WERI-Rb-1 (cell line): ENCODE measurements around the gene KCND2.

Experiments used
- DNase-seq: peaks from one replicate; pipeline ENCODE4 v3.0.0-alpha.2; 2020
- H3K27ac ChIP-seq: fragments of 250-450 bp; sonication (Bioruptor Pico); 2 replicates; pipeline ENCODE4 v1.5.1; 2020; ENCODE audit warnings: mild to moderate bottlenecking, moderate library complexity
- H3K27me3 ChIP-seq: fragments of 250-450 bp; sonication (Bioruptor Pico); 2 replicates; pipeline ENCODE4 v1.5.1; 2021; ENCODE audit warnings: mild to moderate bottlenecking, low read depth, moderate library complexity; ENCODE audit not compliant: insufficient read depth, severe bottlenecking
- H3K36me3 ChIP-seq: fragments of 250-450 bp; sonication (Bioruptor Pico); 2 replicates; pipeline ENCODE4 v1.5.1; 2020; ENCODE audit warnings: mild to moderate bottlenecking, moderate library complexity
- H3K4me3 ChIP-seq: 2 replicates; pipeline ENCODE4 v1.5.1; 2011; ENCODE audit warnings: low read depth, mild to moderate bottlenecking, control low read depth, low read length
- H3K9me3 ChIP-seq: fragments of 250-450 bp; sonication (Bioruptor Pico); 2 replicates; pipeline ENCODE4 v1.5.1; 2021; ENCODE audit warnings: mild to moderate bottlenecking, moderate library complexity; ENCODE audit not compliant: severe bottlenecking
- TF ChIP-seq, protein P1 (sequence below): IDR thresholded peaks from 2 replicates; pipeline ENCODE4 v1.5.1; 2011; ENCODE audit warnings: low read depth, mild to moderate bottlenecking, control low read depth, inconsistent platforms, low read length

Gene KCND2

DNA sequence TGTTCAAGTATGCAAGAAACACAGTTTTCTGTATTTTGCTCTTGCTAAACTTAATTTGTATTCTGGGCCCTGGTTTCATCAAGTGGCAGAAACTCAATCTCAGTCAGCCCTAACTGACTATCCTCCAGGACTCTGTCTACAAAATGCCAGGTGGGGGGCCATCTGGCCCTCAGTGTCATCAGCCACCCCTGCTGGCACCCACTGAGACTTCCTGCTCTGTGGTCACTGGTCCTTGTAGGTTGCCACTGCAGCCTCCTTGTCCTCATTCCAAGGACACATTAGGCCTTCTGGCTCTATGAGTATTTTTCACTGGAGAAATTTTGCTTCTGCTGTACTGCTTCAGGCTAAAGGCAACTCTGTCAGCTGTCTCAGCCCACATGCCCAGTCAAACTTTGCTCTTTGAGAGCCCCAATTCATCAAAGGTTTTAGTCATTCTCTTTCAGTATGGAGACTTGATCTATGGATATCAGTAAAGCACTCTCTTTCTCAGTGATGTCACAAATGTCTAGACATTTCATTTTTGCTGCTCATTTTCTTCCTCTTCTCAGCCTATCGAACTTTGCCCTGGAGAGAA, 163.6 kb downstream of the KCND2 start:
- Histone ChIP-seq H3K27me3 (no peaks in the 10 kb centered on the region), H3K27ac (no peak overlapping the region), H3K9me3 (no peaks in the 10 kb centered on the region), H3K4me3 (no peak overlapping the region), H3K36me3 (no peaks in the 10 kb centered on the region)
- TF ChIP-seq, protein P1, sequence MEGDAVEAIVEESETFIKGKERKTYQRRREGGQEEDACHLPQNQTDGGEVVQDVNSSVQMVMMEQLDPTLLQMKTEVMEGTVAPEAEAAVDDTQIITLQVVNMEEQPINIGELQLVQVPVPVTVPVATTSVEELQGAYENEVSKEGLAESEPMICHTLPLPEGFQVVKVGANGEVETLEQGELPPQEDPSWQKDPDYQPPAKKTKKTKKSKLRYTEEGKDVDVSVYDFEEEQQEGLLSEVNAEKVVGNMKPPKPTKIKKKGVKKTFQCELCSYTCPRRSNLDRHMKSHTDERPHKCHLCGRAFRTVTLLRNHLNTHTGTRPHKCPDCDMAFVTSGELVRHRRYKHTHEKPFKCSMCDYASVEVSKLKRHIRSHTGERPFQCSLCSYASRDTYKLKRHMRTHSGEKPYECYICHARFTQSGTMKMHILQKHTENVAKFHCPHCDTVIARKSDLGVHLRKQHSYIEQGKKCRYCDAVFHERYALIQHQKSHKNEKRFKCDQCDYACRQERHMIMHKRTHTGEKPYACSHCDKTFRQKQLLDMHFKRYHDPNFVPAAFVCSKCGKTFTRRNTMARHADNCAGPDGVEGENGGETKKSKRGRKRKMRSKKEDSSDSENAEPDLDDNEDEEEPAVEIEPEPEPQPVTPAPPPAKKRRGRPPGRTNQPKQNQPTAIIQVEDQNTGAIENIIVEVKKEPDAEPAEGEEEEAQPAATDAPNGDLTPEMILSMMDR, result no peak
- DNase-seq, result no peak

DNA sequence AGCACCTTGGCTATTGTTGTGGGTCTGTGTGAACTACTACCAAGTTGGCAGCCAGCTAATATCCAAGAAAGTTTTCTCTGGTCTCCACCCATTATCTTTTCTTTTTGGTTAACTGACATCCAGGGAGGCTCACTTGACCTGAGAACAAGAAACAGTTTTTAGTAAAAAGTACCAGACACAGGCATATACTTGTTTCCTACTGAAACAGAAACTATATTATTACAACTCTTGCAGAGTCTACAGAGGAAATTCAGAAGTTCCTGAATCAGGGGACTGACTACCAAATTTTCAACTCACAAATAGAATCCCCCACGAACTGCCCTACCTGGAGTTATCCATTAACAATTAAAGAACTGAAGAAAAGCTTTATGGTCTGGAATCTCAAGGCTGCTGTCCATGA, 168.9 kb downstream of the KCND2 start:
- TF ChIP-seq, protein P1, result no peak
- Histone ChIP-seq H3K27ac (no peak overlapping the region), H3K27me3 (no peaks in the 10 kb centered on the region), H3K36me3 (no peaks in the 10 kb centered on the region), H3K9me3 (no peaks in the 10 kb centered on the region), H3K4me3 (no peak overlapping the region)
- no peak for DNase-seq

DNA sequence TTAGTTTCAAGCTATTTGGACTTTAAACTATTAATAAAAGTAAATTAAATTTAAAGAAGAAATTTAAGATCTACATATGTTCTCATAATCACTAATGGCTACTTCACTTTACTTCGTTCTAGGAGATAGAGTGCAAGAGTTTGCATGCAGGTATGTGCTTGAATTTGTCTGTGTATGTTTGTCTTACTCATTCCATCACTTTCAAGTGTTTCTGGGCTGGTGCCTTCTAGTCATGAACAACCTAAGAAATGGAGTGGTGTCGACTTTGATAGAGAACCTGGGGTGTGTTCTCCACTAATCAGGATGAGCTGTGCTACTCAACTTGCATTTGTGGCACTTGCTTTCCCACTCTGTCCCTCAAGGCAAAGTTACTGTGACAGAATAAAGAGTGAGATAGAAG, 169.9 kb downstream of the KCND2 start:
- TF ChIP-seq, protein P1, result no peak
- Histone ChIP-seq H3K4me3 (no peak overlapping the region), H3K36me3 (no peaks in the 10 kb centered on the region), H3K27ac (no peak overlapping the region), H3K9me3 (no peaks in the 10 kb centered on the region), H3K27me3 (no peaks in the 10 kb centered on the region)
- no peak for DNase-seq

DNA sequence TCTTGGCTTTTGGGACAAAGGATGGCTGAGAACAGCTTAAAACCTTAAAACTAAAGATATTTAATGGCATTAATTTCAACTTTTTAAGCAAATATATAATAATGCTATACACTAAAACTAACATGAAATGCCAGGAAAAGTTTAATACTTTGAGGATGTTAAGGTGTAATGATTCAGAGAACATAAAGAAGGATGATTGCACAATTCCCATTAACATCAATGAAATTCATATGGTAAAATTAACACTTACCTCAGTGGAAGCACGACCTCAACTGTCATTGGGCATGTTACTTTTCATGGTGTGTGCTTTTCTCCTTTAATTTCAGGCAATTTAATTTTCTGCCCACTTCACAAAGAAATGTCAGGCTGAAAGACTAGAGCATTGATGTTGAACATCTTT, 171.7 kb downstream of the KCND2 start:
- no peaks in the 10 kb centered on the region for H3K36me3 ChIP-seq
- H3K9me3 ChIP-seq, result no peaks in the 10 kb centered on the region
- DNase-seq, result no peak
- H3K27me3 ChIP-seq, result no peaks in the 10 kb centered on the region
- H3K4me3 ChIP-seq, result no peak overlapping the region
- TF ChIP-seq, protein P1, result no peak
- no peak overlapping the region for H3K27ac ChIP-seq

DNA sequence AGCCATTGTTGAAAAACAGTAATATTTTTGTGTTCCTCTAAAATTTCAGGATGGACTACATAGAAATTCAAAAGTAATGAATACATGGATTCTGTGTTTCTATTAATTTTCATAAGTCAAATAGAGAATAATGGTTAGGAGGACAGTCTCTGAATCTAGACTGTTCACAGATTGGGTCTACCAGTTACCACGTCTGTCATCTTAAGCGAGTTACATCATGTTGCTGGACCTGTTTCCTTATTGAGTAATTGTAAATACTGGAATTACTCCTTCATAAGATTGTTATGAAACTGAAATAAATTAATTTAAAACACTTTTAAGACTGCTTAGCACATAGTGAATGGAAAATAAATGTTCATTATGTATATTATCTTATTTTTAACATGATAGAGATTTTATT, 172.3 kb downstream of the KCND2 start:
- TF ChIP-seq, protein P1, result no peak
- H3K36me3 ChIP-seq, result no peaks in the 10 kb centered on the region
- DNase-seq, result no peak
- H3K27me3 ChIP-seq, result no peaks in the 10 kb centered on the region
- no peaks in the 10 kb centered on the region for H3K9me3 ChIP-seq
- no peak overlapping the region for H3K4me3 ChIP-seq
- no peak overlapping the region for H3K27ac ChIP-seq

DNA sequence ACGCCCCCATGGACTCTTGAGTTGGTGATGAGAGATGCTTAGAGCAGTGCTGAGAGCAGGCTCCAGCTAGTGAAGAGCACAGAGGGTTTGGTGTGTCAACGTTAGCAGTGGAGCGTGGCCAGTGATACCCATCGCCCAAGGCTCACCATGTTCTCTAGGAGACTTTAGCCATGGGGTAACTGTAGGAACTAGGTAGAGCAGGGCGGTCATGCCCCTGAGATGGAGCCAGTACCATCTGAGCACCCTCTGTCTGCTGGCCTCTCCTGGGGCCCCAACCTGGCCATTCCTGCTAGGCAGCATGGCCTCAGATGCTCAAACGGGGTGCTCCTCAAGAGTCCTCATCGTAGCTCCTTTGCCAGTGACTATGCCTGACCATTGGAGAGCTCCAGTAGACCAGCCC, 179.7 kb downstream of the KCND2 start:
- TF ChIP-seq, protein P1, result no peak
- Histone ChIP-seq H3K4me3 (no peak overlapping the region), H3K36me3 (no peaks in the 10 kb centered on the region), H3K9me3 (peaks cover 12% of the 10 kb centered on the region), H3K27me3 (no peaks in the 10 kb centered on the region), H3K27ac (no peak overlapping the region)
- DNase-seq, result no peak
